HG03342 (cell line): ENCODE measurements around the gene C11orf52.

Experiments
- ATAC-seq: cut with Tn5 transposase; IDR thresholded peaks from one replicate; pipeline ENCODE4 v1.9.1; 2021; ENCODE audit warnings: mild to moderate bottlenecking, moderate library complexity; ENCODE audit not compliant: unreplicated experiment

The C11orf52 gene

DNA sequence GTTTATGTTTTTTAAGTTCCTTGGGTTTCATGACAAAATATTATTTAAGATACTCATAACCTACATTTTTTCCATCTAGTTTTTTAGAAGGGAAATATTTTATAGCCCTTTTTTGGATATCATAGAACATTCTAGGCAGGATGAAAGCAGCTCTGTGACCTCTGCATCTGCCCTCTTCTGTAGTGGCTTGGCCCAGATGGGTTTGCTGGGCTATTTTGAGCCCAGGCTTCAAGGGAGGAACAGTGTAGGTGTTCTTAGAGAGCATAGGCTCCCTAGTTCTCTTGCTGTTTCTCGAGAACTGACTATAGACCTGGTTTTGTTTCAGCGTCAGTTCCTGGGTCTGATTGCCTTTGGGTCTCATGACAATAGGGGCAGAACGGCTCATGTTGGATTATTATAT, 50.6 kb downstream of the C11orf52 start:
- ATAC-seq: no peak

DNA sequence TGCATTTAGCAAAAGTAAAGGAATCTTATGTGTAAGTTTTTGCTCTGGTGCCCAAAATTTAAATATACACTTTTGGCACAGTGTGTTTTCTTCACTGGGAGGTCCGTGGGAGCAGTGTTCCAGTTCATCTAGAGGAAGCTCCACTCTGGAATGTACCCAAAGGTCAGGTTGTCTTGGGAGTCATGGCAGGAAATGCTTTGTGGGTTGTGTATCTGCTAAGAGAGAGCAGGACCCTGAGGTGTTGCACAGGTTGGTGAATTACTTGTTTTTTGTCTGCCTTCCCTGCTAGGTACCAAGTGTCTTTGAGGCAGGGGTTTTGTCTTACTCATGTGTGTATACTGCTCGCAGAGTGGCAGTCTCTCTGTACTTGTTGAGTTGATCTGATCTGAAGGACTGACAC, 55.7 kb downstream of the C11orf52 start:
- ATAC-seq: no peak

GRCh38 chr11:111975076-111975806, 56.5 kb downstream of the C11orf52 start:
- no peak for ATAC-seq

- ATAC-seq: no peak
Observed at GRCh38 chr11:111976119-111976766, 57.5 kb downstream of the C11orf52 start.
